NCI-H460 (cell line): ENCODE data around the gene STK32B. TPM values are rescaled to one million over a fixed set of nuclear protein-coding genes. Genes with fewer than 3 reads are reported as not detected.
"Not testable (repeated sequence)": the region's sequence is repeated elsewhere in the genome, so short reads cannot be mapped to it uniquely, and the experiment has no call there.

Experiments used
- DNase-seq: peaks from one replicate; pipeline ENCODE4 v3.0.0-alpha.2; 2016; ENCODE audit warnings: low read depth; ENCODE audit errors: extremely low read depth
- total RNA-seq: library from RNA; depleted of rRNA; stranded (reverse); fragments of >200 nt; shearing (Covaris generic); gene quantifications from 2 replicates; pipeline ENCODE4 v1.2.3, GENCODE V29; 2014

STK32B gene
- total RNA-seq, 1 experiment from 2014 or later, result 1.5 TPM

DNA sequence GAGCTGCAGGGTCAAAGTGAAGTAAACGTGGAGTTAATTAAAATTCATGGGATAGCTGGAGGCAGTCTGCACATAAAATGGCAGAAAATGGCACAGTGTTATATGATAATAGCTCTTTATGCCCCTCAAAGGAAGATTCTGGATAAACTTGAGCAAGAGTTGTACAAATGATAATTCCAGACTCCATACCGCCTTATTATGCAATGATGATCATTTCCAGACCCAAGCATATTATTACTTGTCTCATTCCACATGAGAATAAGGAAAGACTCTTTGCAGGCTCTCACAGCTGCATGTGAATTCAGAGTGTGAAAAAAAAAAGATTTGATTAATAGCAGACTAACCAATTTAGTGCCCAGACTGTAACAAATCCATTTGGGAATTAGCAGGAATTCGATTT, 105.4 kb downstream of the STK32B start:
- no peak for DNase-seq

DNA sequence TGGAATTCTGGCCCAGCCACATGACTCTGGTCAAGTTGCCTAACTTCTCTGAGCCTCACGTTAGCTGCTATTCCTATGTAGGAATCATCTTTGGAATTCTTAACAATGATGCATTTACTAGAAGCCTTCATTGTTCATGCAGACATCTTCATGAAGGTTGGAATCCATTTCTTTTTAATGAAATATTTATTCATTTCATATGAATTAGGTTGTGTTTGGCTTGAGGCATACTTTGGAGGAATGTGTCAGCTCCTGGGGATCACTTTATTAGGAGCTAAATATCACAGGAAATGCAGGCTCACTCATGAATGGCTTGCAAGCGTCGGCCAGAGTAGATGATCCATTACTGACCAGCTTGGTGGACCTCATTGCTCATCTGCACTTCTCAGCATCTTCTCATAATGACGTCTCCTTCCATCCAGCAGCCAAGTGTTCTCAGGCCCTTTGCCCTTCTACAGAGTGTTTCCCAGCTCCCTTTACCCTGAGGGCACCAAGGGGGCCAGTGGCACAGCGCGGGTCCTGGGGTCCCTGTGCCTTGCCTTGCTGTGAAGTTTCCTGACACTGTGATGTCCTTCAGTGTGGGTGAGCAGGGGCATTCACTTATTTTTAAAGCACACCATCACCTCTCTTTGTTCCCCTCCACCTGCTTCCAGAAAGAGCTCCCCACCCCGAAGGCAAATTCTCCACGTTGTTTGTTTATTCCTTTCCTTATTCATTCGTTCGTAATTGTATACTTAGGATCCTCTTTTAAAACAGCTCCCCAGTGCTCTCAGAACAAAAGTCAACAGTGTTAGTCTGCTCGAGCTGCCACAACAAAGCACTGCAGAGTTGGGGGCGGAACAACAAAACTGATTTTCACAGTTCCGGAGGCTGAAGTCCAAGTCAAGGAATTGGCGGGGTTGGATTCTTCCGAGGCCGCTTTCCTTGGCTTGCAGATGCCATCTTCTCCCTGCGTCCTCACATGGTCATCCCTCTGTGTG, 106.8 kb downstream of the STK32B start:
- no peak for DNase-seq

DNA sequence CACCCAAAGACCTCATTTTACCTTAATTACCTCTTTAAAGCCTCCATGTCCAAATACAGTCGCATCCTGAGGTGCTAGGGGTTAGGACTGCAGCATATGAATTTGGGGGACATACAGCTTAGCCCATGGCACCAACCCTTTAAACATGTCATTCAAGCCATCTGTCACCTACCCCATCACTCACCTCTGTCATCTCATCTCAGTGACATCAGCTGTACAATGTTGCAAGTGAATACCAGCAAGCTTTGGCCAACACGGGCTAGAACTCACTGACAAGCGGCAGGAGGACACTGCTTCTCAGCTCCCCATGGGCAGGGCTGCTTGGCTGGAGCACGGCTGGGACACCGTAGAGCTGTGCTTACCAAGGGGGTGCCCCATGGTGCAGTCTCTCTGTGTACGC, 107.5 kb downstream of the STK32B start:
- no peak for DNase-seq

DNA sequence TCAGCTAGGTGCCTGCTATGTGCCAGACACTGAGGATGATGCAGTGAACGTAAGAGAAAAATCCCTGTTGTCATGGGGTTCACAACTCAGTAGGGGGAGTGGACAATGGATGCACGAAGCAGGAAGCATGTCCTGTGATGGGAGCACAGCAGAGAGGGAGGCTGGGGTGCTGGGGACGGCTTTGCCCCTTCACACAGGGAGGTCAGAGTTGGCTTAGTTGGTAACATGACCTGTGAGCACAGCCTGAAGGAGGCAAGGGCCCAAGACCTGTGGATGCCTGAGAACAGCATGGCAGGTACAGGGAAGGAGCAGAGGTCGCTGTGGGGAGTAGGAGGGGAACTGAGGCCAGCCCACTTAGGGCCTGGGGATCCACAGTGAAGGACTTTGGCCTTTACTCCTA, 109.4 kb downstream of the STK32B start:
- DNase-seq, result no peak

DNA sequence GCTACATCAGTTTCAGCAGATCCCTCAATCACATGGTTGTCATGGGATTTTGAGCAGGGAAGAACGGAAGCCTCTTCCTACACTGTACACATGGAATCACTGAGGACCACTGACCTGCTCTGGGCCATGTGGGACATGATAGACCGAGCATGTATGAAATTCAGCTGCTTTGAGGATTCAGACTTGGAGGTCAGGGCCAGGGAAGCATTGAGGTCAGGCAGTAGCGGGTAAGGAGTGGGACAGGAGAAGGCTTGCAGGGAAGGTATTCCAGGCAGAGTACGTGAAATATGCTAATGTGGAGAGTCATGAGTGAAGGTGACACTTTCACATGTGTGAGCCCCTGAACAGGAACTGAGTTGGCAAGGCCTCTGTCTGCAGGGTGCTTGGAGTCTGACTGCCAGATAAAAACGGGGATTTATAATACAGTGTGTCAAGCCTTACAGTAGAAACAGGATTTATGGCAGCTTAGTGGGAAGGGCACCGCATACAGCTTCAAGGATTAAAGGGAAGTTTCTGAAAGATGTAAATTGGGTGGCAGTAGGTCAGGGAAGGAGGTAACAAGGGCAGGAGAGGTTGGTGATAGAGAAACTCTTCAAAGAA, 111.7 kb downstream of the STK32B start:
- no peak for DNase-seq

DNA sequence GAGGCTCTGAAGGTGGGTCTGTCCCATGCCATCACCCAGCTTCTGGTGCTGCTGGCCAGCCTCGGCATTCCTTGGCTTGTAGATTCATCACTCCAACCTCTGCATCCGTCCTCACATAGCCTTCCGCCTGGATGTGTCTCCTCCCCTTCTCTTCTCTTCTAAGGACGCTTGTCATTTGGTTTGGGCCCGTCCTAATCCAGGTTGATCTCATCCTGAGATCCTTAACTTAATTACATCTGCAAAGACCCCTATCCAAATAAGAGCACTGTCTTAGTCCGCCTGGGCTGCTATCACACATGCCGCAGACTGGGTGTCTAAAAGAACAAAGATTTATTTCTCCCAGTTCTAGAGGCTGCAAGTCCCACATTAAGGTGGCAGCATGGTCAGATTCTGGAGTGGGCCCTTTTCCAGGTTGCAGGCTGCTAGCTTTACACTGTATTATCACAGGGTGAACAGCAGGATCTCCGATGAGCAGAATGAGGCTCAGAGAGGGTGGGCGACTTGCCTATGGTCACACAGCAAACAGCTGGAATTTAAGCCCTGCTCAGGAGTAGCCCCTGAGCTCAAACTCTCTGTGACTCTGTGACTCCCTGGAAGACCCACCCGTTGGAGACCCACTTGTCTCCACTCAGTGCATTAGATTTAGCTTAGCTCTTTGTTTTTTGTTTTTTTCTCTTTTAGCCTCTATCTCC, 113.1 kb downstream of the STK32B start:
- DNase-seq, result no peak

DNA sequence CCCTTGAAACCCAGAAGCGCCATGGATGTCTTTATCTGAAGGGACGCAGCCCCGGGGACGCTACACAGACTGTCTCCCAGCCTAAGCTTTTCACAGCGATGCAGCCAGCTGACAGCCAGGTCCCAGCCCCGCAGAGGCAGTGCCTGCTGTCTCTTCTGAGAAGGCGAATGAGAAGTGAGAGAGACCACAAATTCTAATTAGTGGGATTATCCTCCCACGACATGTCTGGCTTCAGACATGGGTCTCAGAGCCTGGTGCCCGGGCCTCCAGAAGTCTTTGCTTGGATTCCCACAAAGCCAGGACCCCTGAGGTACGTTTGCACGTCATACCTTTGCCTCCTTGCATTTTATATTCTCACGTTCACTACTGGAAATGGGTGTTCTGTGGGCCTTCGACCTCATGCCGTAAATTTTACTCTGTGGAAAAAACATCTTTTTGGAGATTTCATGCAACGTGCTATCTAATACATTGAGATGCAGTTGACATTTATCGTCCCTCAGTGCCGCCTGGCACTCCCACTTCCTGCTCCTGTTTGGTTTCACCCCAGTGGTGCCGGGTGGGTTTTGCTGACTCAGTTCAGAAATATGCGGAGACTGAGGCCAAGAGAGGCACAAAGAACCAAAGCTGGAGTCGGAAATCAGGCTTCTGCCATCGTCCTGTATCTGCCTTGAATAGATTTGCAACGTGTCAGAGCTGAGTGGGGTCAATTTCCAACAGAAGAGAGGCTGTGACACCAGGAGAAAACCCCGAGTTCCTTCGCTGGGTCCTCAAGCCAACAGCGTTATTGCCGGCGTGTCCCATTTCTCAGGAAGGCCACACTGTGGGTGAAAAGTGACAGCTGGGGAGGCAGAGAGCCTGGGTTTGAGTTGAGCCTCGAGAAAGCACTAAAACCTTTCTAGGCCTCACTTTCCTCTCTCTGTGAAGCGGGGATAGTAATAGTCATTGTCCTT, 114.4 kb downstream of the STK32B start:
- no peak for DNase-seq

DNA sequence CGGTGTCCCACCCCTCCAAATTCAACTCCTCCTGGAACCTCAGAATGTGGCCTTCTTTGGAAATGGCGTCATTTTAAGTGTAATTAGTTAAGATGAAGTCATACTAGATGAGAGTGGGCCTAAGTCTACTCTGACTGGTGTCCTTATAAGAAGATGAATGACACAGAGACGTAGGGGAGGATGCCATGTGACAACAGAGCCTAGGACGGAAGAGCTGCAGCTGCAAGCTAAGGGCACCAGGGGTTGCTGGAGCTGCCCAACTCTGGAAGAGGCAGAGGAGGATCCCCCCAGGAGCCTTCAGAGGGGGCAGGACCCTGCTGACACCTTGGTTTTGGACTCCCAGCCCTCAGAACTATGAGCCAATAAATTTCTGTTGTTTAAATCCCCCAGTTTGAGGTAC, 115.1 kb downstream of the STK32B start:
- DNase-seq, result no peak

DNA sequence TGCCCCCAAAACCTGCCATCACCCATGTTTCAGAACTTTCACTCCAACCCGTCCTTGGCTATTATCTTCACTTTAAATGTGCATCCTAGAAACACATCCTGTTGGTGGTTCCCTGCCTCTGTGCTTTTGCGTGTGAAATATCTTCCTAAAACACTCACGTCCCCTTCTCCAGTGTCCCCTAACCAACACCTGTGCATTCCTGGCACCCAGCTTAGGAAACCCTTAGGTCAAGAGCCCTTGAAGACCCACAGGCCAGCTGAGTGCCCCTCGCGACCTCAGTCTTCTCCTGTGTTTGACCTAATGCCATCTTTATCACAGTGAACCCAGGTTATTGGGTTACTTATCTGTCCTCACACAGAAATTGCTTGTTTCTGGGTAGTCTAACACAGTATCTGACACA, 117.6 kb downstream of the STK32B start:
- no peak for DNase-seq

DNA sequence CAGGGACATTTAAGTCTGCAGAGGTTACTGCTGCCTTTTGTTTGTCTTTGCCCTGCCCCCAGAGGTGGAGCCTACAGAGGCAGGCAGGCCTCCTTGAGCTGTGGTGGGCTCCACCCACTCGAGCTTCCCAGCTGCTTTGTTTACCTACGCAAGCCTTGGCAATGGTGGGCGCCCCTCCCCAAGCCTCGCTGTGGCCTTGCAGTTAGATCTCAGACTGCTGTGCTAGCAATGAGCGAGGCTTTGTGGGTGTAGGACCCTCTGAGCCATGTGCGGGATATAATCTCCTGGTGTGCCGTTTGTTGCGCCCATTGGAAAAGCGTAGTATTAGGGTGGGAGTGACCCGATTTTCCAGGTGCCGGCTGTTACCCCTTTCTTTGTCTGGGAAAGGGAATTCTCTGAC, 124.6 kb downstream of the STK32B start:
- not testable (repeated sequence) for DNase-seq

DNA sequence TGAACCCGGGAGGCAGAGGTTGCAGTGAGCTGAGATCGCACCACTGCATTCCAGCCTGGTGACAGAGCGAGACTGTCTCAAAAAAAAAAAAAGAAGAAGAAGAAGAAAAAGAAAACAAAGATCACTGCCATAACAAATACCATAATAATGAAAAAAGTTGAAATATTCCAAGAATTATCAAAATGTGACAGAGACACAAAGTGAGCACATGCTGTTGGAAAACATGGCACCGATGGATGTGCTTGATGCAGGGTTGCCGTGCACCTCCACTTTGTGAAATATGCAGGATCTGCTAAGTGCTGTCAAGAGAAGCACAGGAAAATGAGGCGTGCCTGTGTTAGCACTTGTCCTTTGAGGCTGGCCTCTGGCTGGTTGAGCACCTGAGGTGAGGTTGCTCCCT, 133.3 kb downstream of the STK32B start:
- no peak for DNase-seq

DNA sequence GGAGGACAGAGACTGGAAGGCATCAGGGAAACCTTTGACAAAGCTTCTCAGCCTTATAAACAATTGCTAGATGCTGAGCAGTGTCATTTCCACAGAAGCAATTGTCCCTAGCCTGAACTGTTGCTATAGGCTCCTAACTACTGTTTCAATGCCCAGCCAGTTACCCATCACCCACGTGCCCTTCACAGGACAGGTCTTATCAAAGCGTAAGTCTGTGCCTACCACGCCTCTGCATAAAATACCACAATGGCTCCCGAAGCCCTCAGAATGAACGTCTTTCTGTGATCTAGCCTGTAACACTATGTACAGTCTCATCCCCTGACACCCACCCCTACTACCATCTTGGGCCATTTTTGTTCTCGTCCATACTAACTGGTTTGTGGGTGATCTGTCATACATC, 134.3 kb downstream of the STK32B start:
- DNase-seq, result no peak

DNA sequence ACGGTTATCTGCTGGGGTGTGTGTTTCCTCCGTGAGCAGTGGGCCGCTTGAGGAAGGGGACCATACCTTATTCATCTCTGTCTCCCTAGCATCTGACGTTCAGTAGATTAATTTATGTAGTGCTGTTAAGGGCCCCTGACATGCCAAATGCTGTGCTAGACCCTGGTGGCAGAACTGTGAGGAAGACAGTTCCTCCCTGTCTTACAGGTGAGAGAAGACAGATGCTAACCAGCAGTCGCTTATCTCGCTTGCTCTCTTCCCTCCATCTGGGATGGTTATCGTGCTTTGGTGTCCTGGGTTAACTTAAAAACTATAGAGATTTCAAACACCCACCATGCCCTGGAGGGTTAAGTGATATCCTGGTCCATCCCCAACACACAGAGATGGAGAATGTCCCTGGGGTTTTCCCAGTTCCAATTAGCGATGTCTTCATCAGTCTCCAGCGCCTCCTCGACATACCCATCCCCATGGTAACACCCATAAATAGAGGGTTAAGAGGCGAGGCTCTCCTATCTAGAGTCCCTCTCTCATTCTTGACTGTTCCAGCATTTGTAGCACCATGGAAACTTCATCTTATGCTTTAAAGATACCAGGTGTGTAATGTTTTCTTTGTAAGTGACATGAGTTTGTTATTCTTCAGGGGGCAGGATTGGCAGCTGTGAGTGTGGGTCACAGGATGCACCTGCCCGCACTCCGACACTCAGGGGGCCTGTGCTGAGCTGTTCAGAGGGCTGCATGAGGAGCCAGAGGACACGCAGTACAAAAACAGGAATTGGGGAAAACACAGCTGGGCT, 135.2 kb downstream of the STK32B start:
- no peak for DNase-seq

DNA sequence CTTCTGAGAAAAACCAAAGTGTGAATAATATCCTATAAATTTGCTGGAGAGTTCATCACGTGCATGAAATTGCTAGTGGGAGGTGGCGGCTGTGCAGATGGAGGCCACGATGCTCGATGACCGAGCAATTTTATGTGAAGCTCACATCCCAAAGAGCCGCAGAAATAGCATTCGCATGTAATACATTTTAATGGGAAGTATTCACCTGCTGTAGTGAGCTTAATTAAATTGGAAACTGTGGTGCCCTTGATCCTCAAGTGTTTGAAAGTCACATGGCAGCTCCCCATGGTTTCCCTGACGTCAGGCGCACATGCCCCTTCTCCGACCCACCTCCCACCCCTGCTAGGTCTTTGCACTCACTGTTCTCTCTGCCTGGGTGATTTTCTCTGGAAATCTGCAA, 136.8 kb downstream of the STK32B start:
- no peak for DNase-seq

DNA sequence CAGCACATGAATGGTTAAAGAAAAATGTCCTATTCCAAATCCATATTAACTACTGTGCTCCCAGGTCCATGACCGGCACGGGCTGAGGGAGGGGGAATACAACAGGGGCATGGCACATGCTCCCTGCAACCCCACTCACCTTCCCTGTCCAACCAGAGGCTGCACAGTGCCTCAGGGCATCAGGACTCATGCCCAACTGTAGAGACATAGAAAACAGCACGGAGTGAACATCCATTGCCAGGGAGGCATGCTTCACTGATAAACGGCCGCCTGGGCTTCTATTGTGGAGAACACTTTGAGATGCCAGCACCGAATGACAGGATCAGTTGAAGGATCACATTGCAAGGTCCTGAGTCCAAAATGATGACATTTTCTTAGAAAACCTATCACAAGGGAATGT, 140.6 kb downstream of the STK32B start:
- no peak for DNase-seq

DNA sequence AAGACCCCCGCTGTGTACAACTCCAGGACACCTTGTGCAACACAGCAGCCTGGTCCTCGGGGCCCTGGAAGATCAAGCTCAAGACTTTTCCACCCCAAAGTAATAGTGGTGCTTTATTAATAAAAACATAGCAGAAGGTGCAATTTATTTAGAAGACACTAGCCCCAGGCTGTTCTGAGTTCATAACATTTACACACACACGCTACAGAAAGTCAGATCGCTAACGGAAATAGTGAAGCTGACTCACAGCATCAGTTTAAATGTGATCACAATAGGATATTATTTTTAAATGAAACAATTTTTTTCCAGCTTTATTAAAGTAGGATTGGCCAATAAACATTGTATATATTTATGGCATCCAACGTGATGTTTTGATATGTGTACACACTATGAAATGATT, 141.0 kb downstream of the STK32B start:
- no peak for DNase-seq

DNA sequence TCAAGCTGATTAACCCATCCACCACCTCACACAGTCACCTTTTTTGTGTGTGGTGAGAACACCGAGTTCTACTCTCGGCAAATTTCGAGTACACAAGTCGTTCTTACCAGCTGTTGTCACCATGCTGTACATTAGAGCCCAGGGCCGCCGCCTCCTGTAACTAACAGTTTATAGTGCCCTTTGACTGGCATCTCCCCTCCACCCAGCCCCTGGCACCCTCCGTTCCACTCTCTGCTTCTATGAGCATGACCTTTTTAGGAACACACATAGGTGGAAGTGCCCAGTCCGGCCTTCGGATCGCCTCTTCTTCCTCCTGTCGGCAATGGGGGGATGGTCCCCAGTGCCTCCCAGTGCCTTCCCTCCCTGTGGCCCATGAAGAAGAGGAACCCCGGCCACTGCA, 141.4 kb downstream of the STK32B start:
- no peak for DNase-seq

DNA sequence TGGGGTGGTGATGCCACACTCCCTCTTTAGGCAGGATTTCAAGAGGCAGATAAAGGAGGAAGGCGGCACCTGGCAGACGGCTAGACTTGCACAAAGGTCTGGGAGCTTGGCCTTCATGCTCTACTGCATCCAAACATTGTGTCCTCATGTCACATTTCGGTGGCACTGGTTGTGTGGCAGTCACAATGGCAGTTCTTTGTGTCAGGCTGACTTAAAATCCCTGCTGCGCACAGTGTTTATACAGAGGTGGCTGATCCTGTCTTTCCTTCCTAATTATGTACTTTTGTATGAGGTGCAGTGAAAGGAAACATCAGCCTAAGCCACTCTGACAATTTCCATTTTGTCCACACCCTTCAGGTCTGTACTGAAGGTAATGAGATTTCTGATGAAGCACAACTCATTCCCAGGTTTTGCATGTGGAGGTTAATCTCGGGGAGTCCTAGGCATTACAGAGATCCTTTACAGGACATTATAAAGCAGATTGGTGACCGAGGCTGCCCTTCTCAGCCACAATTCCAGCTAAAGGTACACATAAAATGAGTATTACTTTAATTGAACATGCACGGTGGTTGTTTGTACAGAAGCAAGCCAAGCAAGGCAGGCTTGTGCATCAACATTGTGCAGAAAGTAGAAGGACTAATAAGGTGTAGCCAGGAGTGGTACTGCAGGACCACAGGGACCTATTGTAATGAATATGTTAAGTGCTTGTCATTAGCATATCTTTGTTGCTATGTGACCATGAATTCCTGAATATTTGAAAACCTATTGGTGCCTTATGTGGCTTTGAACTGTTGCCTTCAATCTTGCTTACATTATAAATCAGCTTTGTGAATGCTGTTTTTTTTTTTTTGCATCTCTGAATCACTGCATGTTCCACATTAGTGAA, 147.6 kb downstream of the STK32B start:
- DNase-seq, result no peak

DNA sequence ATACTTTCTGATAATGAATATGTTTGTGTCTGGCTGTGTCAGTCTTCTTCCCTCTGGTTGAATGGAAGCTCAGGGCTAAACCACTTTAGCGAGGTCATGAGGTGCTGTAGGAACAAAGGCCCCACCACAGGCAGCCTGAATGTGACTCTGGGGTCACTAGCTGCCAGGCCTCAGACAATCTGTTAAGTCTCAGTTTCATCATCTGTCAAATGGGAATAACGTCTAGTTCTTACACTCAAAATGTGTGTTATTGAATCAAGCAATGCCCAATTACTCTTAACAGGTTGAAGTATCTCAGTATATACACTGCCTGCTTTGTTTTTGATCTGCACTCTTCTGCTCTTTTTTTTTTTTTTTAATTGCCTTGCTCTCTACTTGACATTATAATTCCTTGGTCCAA, 148.6 kb downstream of the STK32B start:
- no peak for DNase-seq
